Midbrain (tissue), 1 donor: ENCODE measurements around the gene SOX6.
"Not testable (repeated sequence)": the region's sequence is repeated elsewhere in the genome, so short reads cannot be mapped to it uniquely, and the experiment has no call there.

ENCODE experiments used
- DNase-seq: peaks from one replicate; lab custom pipeline; 2025; lab: John Stamatoyannopoulos, UW

SOX6 gene

DNA sequence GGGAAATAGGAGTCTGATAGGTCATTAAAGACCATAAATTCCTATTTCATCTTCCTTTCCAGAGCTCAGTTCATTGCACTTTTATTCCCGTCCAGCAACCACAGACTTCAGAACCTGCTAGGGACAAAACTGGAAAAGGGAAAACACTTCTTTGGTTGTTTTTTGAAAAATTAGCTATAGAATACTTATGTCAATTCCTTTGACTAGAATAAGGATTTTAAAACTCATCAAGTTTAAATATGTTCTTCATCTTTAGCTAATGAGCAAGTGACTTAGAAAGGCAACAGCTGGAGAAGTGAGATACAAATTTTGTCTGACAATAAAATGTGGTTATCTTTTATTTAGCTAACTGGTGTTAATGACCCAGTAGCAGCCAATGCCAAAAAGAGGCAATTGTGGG is 206.9 kb downstream of the SOX6 start:
- DNase-seq: no peak

GRCh38 chr11:16148301-16148931 is 207.9 kb downstream of the SOX6 start:
- peak; percentile 48 for DNase-seq

DNA sequence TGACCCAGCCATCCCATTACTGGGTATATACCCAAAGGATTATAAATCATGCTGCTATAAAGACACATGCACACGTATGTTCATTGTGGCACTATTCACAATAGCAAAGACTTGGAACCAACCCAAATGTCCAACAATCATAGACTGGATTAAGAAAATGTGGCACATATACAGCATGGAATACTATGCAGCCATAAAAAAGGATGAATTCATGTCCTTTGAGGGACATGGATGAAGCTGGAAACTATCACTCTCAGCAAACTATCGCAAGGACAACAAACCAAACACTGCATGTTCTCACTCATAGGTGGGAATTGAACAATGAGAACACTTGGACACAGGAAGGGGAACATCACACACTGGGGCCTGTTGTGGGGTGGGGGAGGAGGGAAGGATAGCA is 209.4 kb downstream of the SOX6 start:
- not testable (repeated sequence) for DNase-seq

- not testable (repeated sequence) for DNase-seq
Observed at GRCh38 chr11:16141614-16142013, 214.7 kb downstream of the SOX6 start.

DNA sequence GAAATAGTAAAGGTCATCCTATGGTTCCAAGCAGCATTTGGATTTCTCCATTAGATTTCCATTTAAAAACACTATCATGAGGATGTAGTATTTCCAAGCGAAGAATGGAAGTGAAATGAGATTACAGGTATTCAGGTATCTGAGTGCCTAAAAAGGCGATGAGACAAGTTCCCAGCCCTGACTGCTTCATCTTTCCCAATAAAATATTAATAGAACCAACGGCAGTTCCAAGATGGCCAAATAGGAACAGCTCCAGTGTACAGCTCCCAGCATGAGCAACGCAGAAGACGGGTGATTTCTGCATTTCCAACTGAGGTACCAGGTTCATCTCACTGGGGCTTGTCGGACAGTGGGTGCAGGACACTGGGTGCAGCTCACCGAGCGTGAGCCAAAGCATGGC is 215.2 kb downstream of the SOX6 start:
- not testable (repeated sequence) for DNase-seq

GRCh38 chr11:16136792-16137390 is 219.5 kb downstream of the SOX6 start:
- DNase-seq: no peak

GRCh38 chr11:16133867-16134266 is 222.5 kb downstream of the SOX6 start:
- DNase-seq: no peak

GRCh38 chr11:16127732-16128131 is 228.6 kb downstream of the SOX6 start:
- no peak for DNase-seq

GRCh38 chr11:16126362-16126761 is 230.0 kb downstream of the SOX6 start:
- no peak for DNase-seq

GRCh38 chr11:16125796-16126195 is 230.6 kb downstream of the SOX6 start:
- no peak for DNase-seq

DNA sequence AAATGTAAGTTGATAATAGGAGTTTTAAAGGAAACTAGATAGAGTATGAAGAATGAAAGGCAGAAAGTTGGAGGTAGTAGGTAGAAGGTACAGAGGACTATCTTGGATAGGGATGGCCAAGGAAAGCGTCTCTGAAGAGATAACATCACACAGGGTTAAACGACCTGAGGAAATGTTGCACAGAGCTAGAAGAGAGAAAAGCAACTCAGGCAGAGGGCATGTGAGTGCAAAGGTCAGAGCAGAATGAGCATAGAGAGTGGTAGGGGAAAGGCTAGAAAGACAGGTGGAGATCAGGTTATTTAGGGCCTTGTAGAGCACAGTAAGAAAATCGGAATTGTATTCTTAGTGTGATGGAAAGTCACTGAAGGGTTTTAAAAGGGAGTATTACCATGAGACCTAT is 232.0 kb downstream of the SOX6 start:
- no peak for DNase-seq

DNA sequence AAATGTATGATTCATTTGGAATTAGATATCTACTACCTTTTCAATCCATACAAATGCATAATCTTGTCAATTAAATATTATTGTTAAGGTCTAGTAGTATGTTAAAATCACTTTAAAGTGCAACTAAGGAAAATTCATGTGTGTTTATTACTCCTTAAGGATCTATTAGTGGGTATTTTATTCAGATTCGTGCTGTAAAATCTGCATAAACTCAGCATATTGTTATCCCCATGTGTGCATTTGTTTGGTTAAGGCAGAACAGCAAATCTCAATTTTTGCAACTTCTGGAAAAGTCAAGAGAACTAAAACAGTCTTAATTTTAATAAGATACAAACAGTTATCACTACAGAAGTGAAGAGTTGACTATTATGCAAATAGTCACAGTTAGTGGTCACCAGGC is 234.5 kb downstream of the SOX6 start:
- DNase-seq: no peak

- DNase-seq: no peak
Observed at GRCh38 chr11:16120008-16120407, 236.3 kb downstream of the SOX6 start.

GRCh38 chr11:16117989-16118756 is 238.2 kb downstream of the SOX6 start:
- DNase-seq: no peak

DNA sequence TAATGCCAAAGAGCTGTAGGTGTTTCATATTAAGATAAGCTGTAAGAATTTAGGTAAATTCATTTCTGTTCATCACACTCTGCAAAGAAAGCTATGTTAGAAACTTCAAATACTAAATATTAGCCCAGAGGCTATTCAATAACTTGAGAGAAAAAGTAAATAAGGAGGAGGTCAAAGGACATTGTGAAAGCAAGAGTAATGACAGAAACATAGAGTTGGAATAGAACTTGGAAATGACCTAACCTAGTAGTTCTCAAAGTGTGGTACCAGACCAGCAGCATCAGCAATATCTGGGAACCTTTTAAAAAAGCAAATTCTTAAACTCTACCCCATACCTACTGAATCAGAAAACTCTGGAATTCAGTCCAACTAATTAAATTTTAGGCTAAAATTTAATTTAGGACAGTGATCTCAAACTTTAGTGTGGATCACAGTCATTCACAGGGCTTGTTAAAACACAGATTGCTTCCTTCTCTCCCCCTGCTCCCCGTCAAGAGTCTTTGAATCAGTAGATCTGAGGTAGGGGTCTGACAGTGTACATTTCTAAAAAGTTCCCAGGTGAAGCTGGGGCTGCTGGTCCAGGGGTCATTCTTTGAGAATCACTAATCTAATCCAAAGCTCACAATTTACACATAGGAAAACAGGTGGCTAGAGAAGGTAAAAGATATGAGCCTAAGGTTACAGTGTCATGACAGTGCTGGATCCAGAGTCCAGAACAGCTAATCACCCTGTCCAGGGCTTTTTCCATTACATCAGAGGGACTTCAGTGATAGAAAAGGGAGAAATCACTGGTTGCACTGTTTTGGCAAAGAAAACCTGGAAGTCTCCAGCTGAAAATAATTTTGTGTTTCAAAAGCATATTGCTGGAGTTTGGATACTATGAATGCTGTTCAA is 241.1 kb downstream of the SOX6 start:
- DNase-seq: no peak

- DNase-seq: no peak
Observed at GRCh38 chr11:16114431-16114830, 241.9 kb downstream of the SOX6 start.

- peak; percentile 9 for DNase-seq
Observed at GRCh38 chr11:16111690-16112089, 244.7 kb downstream of the SOX6 start.

GRCh38 chr11:16110886-16111285 is 245.5 kb downstream of the SOX6 start:
- DNase-seq: no peak

DNA sequence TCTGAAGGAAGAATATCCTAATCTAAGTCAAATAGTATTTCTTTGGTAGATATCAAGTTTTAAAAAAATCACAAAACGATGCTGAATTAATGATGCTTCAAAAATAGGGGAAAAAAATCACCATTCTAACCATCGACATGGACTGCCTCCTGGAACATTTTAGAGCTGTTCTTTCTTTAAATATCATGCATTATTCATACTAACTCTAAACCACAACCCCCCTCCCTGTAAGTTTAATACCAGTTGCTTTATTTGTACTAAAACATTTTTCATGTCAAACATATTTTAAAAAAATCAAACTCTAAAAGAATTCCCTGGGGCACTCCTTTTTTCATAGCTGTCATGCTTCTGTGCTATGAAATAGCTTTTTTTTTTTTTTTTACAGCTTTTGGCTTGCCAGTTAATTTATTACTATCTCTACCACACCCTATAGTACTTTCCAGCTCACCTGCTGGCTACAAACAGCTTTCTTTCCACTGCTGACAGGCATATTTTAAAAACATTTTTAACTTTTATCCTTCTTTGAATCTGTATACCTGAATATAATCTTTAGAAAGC is 256.9 kb downstream of the SOX6 start:
- DNase-seq: no peak

DNA sequence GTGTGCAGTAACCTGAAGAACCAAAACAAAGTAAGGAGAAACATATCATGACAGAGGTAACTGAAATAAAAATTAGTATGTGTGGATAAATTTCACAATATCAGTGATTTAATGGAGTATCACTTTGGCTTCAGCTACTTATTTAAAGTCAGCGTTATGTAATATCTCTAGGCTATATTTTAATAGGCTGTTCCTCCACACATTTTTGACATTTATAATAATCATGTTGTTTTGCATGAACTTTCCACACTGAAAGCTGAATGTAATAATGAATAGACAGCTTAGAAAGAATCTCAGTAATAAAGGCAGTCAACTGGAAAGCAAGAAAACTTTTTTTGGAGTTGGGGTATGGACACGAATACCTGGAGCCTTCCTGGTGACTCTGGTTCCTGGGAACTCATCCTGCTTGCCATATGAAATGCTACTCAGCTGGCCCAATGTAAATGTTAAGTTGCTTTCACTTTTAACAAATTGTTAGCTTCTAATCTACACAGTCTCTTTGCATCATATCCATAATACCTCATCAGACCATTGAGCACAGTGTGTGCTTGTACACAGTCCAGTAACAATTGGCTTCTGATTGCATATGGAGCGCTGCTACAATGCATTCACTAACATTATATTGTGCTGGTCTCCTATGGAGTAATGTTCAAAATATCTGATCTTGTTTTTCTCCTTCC is 257.7 kb downstream of the SOX6 start:
- DNase-seq: no peak

DNA sequence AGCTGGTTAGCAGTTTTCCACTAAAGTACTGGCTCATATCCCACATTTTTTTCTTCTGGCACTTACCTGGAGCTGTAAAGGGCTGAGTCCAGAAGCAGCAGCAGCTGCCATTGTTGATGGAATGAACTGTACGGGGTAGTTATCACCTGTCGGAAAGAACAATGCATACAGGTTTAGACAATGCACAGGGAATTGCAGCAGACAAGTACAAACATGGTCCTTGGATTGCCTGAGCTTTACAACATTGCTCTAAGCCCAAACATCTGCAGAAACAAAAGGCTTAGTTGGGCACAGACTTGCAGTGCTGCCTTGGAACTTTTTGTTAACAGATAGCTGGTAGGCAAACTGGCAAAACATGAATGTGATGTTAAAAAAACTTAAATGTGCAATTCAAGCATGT is 258.8 kb downstream of the SOX6 start:
- DNase-seq: no peak
